Ishikawa (cell line): ENCODE measurements around the gene TPM2.

Experiments used
- CEBPB ChIP-seq: IDR thresholded peaks from 2 replicates; pipeline ENCODE4 v1.6.1; 2012
- CREB1 ChIP-seq: IDR thresholded peaks from 2 replicates; pipeline ENCODE4 v1.6.1; 2012; ENCODE audit warnings: low read depth
- EGR1 ChIP-seq: IDR thresholded peaks from 2 replicates; pipeline ENCODE4 v1.6.1; 2012
- FOXM1 ChIP-seq: IDR thresholded peaks from 2 replicates; pipeline ENCODE4 v1.6.1; 2012; ENCODE audit warnings: low read depth, borderline replicate concordance
- NFIC ChIP-seq: IDR thresholded peaks from 2 replicates; pipeline ENCODE4 v1.6.1; 2012
- REST ChIP-seq: IDR thresholded peaks from 2 replicates; pipeline ENCODE4 v1.6.1; 2012; ENCODE audit warnings: low read depth, mild to moderate bottlenecking
- TEAD4 ChIP-seq: IDR thresholded peaks from 2 replicates; pipeline ENCODE4 v1.6.1; 2012
- USF1 ChIP-seq: IDR thresholded peaks from 2 replicates; pipeline ENCODE4 v1.6.1; 2012

- TF ChIP-seq REST (no peak), CEBPB (no peak), NFIC (no peak), FOXM1 (no peak), TEAD4 (no peak), USF1 (no peak), EGR1 (no peak), CREB1 (no peak)
Observed at GRCh38 chr9:35690294-35690613, 529 bp upstream of the TPM2 start.
